OCI-LY1 (cell line): ENCODE measurements around the gene NECAB2.

ENCODE experiments used
- H2AFZ ChIP-seq: fragments of 200-600 bp; sonication (generic), shearing (Covaris generic); 2 replicates; pipeline ENCODE4 v1.6.0; 2014; ENCODE audit warnings: antibody characterized with exemption, mild to moderate bottlenecking, low read length
- H3F3A ChIP-seq: fragments of 200-600 bp; sonication (generic), shearing (Covaris generic); 2 replicates; pipeline ENCODE4 v1.6.0; 2014; ENCODE audit warnings: mild to moderate bottlenecking, antibody characterized with exemption, low read length, moderate library complexity; ENCODE audit not compliant: insufficient read depth
- H3K27ac ChIP-seq: fragments of 200-600 bp; sonication (generic); 2 replicates; pipeline ENCODE4 v1.5.1; 2014; ENCODE audit warnings: low read length, mixed run types, mild to moderate bottlenecking, low read depth; ENCODE audit not compliant: poor library complexity, severe bottlenecking
- H3K27me3 ChIP-seq: fragments of 200-600 bp; sonication (generic); 2 replicates; pipeline ENCODE4 v1.6.0; 2014; ENCODE audit warnings: antibody characterized with exemption, mild to moderate bottlenecking, low read length, moderate library complexity; ENCODE audit not compliant: insufficient read depth
- H3K36me3 ChIP-seq: fragments of 200-600 bp; sonication (generic); 2 replicates; pipeline ENCODE4 v1.6.1; 2014; ENCODE audit warnings: mild to moderate bottlenecking, antibody characterized with exemption, low read length, moderate library complexity, mixed read lengths; ENCODE audit not compliant: insufficient read depth
- H3K4me1 ChIP-seq: fragments of 200-600 bp; sonication (generic); 2 replicates; pipeline ENCODE4 v1.5.1; 2014; ENCODE audit warnings: mild to moderate bottlenecking, low read length, moderate library complexity; ENCODE audit not compliant: insufficient read depth, severe bottlenecking
- H3K4me2 ChIP-seq: fragments of 200-600 bp; sonication (generic), shearing (Covaris generic); 2 replicates; pipeline ENCODE4 v1.6.1; 2014; ENCODE audit warnings: low read length
- H3K4me3 ChIP-seq: fragments of 200-600 bp; sonication (generic); 2 replicates; pipeline ENCODE4 v1.5.1; 2014; ENCODE audit warnings: low read length, low read depth, mild to moderate bottlenecking, mixed read lengths; ENCODE audit not compliant: poor library complexity, severe bottlenecking
- H3K79me2 ChIP-seq: fragments of 200-600 bp; shearing (Covaris generic); 2 replicates; pipeline ENCODE4 v1.6.1; 2016; ENCODE audit warnings: mixed run types, low read length, mixed read lengths; ENCODE audit not compliant: insufficient read depth
- H3K9ac ChIP-seq: fragments of 200-600 bp; sonication (generic), shearing (Covaris generic); 2 replicates; pipeline ENCODE4 v1.6.1; 2014; ENCODE audit warnings: mild to moderate bottlenecking, low read length, mixed read lengths
- H3K9me2 ChIP-seq: fragments of 200-600 bp; sonication (generic), shearing (Covaris generic); 2 replicates; pipeline ENCODE4 v1.6.1; 2014; ENCODE audit warnings: low read depth, mild to moderate bottlenecking, low read length, mixed read lengths
- H3K9me3 ChIP-seq: fragments of 200-600 bp; shearing (Covaris generic); 2 replicates; pipeline ENCODE4 v1.6.1; 2014; ENCODE audit warnings: low read length, mixed read lengths
- H4K20me1 ChIP-seq: fragments of 200-600 bp; sonication (generic), shearing (Covaris generic); 2 replicates; pipeline ENCODE4 v1.6.0; 2016; ENCODE audit warnings: mild to moderate bottlenecking, low read length; ENCODE audit not compliant: insufficient read depth
- EZH2 ChIP-seq: fragments of 200-600 bp; sonication (generic), shearing (Covaris generic); IDR thresholded peaks from 2 replicates; pipeline ENCODE4 v1.8.0; 2017; ENCODE audit warnings: borderline replicate concordance, mixed run types, mild to moderate bottlenecking, antibody characterized with exemption, low read length, moderate library complexity, mixed read lengths
- TF ChIP-seq, protein P1 (sequence below): fragments of 200-600 bp; sonication (generic), shearing (Covaris generic); IDR thresholded peaks from 2 replicates; pipeline ENCODE4 v1.5.1; 2017; ENCODE audit warnings: mild to moderate bottlenecking, antibody characterized with exemption, low read length, moderate library complexity, mixed read lengths

NECAB2 gene

DNA sequence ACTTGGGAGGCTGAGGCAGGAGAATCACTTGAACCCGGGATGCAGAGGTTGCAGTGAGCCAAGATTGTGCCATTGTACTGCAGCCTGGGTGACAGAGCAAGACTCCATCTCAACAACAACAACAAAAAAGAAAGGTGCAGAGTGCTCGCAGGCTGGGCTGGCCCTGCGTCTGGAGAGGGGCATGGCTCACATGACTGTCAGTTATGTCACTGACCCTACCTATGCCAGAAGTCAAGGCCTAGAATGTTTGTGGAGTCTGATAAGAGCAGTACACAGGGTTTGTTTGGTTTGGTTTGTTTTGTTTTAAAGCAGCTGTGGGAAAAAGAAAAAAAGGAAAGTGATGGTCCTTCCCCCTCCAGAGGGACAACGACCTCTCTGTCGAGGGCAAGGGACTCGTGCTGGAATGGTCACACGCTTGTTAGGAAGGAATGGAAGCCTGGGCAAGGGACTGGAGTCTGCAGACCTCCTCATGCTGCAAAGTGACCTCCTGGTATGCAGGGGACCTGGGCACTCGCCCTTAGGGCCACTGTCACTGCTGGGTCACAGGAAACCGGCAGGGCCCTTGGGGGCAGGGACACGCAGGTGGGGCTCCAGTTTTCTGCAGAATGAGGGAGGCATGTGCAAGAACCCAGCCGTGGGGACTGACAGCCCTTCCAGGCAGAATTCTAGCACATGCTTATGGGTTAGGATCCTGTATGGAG, 25.1 kb upstream of the NECAB2 start:
- Histone ChIP-seq H3K27ac (no peak overlapping the region), H3K36me3 (no peaks in the 10 kb centered on the region), H4K20me1 (no peaks in the 10 kb centered on the region), H3K27me3 (no peaks in the 10 kb centered on the region), H3K79me2 (no peaks in the 10 kb centered on the region), H3K4me1 (no peaks in the 10 kb centered on the region), H3F3A (no peaks in the 10 kb centered on the region), H3K4me2 (no peak overlapping the region), H3K4me3 (no peak overlapping the region), H3K9me3 (no peaks in the 10 kb centered on the region), H2AFZ (no peak overlapping the region), H3K9me2 (no peaks in the 10 kb centered on the region), H3K9ac (no peak overlapping the region)
- TF ChIP-seq, protein P1, sequence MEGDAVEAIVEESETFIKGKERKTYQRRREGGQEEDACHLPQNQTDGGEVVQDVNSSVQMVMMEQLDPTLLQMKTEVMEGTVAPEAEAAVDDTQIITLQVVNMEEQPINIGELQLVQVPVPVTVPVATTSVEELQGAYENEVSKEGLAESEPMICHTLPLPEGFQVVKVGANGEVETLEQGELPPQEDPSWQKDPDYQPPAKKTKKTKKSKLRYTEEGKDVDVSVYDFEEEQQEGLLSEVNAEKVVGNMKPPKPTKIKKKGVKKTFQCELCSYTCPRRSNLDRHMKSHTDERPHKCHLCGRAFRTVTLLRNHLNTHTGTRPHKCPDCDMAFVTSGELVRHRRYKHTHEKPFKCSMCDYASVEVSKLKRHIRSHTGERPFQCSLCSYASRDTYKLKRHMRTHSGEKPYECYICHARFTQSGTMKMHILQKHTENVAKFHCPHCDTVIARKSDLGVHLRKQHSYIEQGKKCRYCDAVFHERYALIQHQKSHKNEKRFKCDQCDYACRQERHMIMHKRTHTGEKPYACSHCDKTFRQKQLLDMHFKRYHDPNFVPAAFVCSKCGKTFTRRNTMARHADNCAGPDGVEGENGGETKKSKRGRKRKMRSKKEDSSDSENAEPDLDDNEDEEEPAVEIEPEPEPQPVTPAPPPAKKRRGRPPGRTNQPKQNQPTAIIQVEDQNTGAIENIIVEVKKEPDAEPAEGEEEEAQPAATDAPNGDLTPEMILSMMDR, result no peak
- TF ChIP-seq EZH2, result no peak

DNA sequence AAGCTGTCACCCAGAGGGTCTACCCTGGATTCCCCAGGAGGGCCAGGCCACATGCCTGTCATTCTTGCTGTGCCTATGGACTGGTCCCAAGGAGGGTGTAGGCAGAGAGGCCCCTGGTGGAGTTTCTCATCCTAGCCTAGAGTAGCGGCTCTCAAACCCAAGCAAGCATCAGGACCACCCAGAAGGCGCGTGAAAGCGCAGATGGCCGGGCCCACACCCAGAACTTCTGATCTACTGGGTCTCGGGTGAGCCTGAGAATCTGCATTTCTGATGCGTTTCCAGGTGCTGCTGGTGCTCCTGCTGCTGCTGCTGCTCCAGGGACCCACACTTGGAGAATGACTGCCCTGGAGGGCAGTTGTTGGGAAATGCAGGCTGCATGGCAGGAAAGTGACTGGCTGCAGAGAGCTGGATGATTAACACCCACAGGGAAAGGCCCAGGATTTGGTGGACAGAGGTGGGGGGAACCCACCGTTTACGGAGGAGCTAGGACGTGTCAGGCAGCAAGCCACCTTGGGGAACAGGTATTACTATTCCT, 24.5 kb upstream of the NECAB2 start:
- H3K27me3 ChIP-seq, result no peaks in the 10 kb centered on the region
- no peaks in the 10 kb centered on the region for H3K4me1 ChIP-seq
- no peak overlapping the region for H2AFZ ChIP-seq
- no peak overlapping the region for H3K4me3 ChIP-seq
- H3K9me2 ChIP-seq, result no peaks in the 10 kb centered on the region
- H3K4me2 ChIP-seq, result no peak overlapping the region
- no peak overlapping the region for H3K9ac ChIP-seq
- H3K36me3 ChIP-seq, result no peaks in the 10 kb centered on the region
- no peaks in the 10 kb centered on the region for H4K20me1 ChIP-seq
- H3F3A ChIP-seq, result no peaks in the 10 kb centered on the region
- H3K79me2 ChIP-seq, result no peaks in the 10 kb centered on the region
- H3K27ac ChIP-seq, result no peak overlapping the region
- no peak for TF ChIP-seq EZH2
- TF ChIP-seq, protein P1, result no peak
- H3K9me3 ChIP-seq, result no peaks in the 10 kb centered on the region

DNA sequence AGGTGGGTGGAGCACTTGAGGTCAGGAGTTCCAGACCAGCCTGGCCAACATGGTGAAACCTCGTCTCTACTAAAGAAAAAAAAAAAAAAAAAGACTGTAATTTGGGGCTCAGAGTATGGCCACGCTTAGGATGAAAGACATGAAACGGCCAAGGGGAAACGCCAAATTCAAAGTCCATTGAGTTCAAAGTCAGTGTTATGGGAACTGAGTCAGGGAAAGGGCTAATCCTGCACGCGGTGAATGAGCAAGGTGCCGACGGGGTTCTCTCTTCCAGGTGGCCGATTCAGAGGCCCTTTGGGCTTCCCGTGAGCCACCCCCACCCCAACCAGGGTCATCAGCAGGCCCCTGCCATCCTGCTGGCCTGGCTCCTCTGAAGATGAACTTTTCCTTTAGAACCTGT, 22.5 kb upstream of the NECAB2 start:
- TF ChIP-seq, protein P1, result no peak
- no peak for TF ChIP-seq EZH2
- Histone ChIP-seq H3K4me2 (no peak overlapping the region), H3K27ac (no peak overlapping the region)

More for the DNA sequence above, 22.5 kb upstream of the NECAB2 start:
- H3K9ac ChIP-seq, result no peak overlapping the region
- no peaks in the 10 kb centered on the region for H3K36me3 ChIP-seq
- H4K20me1 ChIP-seq, result no peaks in the 10 kb centered on the region
- H3K27me3 ChIP-seq, result no peaks in the 10 kb centered on the region
- H3K9me2 ChIP-seq, result no peaks in the 10 kb centered on the region
- no peaks in the 10 kb centered on the region for H3K9me3 ChIP-seq
- no peaks in the 10 kb centered on the region for H3F3A ChIP-seq
- H2AFZ ChIP-seq, result no peak overlapping the region
- no peak overlapping the region for H3K4me3 ChIP-seq
- no peaks in the 10 kb centered on the region for H3K4me1 ChIP-seq
- H3K79me2 ChIP-seq, result no peaks in the 10 kb centered on the region
